Measurements from ENCODE around the gene CLEC20A. TPM values are rescaled to one million over a fixed set of nuclear protein-coding genes. Genes with fewer than 3 reads are reported as not detected.

Gene CLEC20A
- total RNA-seq, 2 donors from 2014 or later, result not detected

DNA sequence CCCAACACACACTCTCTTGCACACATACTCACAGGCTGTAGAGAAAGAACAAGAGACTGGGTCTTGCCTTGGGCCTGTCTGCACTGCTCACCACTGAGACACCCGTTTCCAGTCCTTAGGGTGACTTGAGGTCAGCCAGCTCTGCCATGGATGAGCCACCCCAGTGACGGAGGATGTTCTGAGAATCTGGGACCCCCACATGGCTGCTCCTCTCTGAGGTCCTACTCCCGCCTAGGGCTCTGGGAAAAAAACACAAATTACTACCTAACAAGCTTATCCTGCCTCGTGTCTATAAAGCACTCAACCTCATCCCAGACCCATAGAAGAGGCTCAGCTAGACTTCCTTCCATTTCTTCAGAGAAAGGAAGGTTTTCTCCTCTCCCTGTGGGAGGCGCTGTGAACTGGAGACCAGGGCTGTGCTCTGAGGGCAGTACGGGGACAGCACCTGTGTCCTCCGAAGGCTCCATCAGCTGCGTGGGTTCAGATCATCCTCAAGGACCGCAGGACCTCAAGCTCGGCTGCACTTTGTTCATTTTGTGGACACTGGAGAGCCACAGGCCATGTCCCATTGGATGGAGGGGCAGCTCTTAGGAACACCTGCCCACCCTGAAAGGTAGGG is 4.3 kb upstream of the CLEC20A start:
- no peaks in the 10 kb centered on the region for H3K36me3 ChIP-seq
- WGBS, result 91% methylated on average over 10 of the region's 10 CpGs
- no peak overlapping the region for H3K27ac ChIP-seq
- H3K4me3 ChIP-seq, result no peak overlapping the region
- no peak for DNase-seq (ENCODE audit: low spot score)
- no peaks in the 10 kb centered on the region for H3K4me1 ChIP-seq (replicated peaks)
- H3K9me3 ChIP-seq, result no peaks in the 10 kb centered on the region
- no peaks in the 10 kb centered on the region for H3K27me3 ChIP-seq (replicated peaks; ENCODE audit: insufficient read depth)
- TF ChIP-seq POLR2AphosphoS5 (IDR thresholded peaks at IDR 0.05) (no peak), POLR2A (IDR thresholded peaks at IDR 0.05) (no peak)
- TF ChIP-seq, protein P1, sequence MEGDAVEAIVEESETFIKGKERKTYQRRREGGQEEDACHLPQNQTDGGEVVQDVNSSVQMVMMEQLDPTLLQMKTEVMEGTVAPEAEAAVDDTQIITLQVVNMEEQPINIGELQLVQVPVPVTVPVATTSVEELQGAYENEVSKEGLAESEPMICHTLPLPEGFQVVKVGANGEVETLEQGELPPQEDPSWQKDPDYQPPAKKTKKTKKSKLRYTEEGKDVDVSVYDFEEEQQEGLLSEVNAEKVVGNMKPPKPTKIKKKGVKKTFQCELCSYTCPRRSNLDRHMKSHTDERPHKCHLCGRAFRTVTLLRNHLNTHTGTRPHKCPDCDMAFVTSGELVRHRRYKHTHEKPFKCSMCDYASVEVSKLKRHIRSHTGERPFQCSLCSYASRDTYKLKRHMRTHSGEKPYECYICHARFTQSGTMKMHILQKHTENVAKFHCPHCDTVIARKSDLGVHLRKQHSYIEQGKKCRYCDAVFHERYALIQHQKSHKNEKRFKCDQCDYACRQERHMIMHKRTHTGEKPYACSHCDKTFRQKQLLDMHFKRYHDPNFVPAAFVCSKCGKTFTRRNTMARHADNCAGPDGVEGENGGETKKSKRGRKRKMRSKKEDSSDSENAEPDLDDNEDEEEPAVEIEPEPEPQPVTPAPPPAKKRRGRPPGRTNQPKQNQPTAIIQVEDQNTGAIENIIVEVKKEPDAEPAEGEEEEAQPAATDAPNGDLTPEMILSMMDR (IDR thresholded peaks at IDR 0.05), result no peak
- intact Hi-C loops (cut with DNase I), result loop anchor here (5.0 kb wide), 1 partner anchor 189 kb away; no protein-coding TSS in a partner anchor

DNA sequence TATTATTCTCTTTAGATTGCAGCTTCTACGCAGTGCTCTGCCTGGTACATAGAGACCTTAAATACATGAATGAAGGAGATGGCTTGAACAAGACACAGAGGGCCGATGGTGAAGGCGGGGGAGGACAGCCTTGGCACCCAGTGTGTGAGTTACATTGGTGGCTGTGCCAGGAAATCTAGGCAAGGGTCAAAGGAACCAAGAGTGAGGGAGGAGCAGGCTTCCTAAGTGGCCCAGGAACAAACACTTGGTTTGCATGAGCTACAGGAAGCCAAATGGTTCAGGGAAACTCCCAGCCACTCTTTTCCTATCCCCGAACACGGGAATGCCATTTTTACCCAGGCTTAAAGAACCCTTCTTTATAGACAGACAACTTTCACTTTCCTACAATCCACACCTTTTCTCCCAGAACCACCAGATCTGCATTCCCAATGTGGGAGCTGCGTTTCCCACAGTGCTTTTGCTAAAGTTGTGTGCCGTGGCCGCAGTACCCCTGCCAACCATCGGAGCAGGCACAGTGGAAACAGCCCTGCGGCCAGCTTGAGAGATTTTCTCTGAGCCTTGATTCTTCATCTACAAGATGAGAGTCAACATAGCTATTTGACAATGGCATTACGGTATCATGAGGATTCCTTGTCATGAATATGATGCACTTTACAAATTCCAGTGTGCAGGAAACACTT is 3.5 kb upstream of the CLEC20A start:
- Histone ChIP-seq H3K4me3 (no peak overlapping the region), H3K27me3 (replicated peaks; ENCODE audit: insufficient read depth) (no peaks in the 10 kb centered on the region), H3K9me3 (no peaks in the 10 kb centered on the region), H3K4me1 (replicated peaks) (no peaks in the 10 kb centered on the region), H3K27ac (no peak overlapping the region), H3K36me3 (no peaks in the 10 kb centered on the region)
- intact Hi-C loops (cut with DNase I), result loop anchor here (5.0 kb wide), 1 partner anchor 188 kb away; no protein-coding TSS in a partner anchor
- TF ChIP-seq, protein P1 (IDR thresholded peaks at IDR 0.05), result peak in 1 of 4 experiments; percentile 11
- no peak for TF ChIP-seq POLR2A (IDR thresholded peaks at IDR 0.05)
- DNase-seq (ENCODE audit: low spot score), result no peak
- 89% methylated on average over 11 of the region's 11 CpGs for WGBS

DNA sequence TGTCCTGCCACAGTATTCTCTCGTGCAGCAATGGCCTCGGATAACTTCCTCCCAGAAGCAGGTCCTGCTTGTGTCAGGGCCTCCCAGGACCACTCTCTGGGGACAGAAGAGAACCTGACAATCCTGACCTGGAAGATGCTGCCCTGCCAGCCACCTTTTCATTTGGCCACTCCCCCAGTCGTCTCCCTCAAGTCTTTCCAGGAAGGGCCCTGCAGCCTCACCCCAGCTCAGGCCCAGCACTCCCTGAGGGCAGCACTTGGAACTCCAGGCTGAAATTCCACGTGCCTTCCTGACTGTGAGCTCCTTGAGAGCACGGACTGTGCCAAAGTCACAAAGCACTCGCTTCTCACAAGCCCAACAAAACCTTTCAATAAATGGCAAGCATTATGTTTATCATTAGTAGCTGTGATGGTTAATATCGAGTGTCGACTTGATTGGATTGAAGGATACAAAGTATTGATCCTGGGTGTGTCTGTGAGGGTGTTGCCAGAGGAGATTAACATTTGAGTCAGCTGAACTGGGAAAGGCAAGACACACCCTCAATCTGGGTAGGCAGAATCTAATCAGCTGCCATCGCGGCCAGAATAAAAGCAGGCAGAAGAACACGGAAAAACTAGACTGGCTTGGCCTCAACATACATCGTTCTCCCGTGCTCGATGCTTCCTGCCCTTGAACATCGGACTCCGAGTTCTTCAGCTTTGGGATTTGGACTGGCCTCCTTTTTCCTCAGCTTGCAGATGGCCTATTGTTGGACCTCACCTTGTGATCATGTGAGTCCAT is 2.3 kb upstream of the CLEC20A start:
- Histone ChIP-seq H3K4me3 (no peak overlapping the region), H3K27me3 (replicated peaks; ENCODE audit: insufficient read depth) (no peaks in the 10 kb centered on the region), H3K4me1 (replicated peaks) (no peaks in the 10 kb centered on the region), H3K27ac (no peak overlapping the region), H3K36me3 (no peaks in the 10 kb centered on the region), H3K9me3 (no peaks in the 10 kb centered on the region)
- intact Hi-C loops (cut with DNase I), result no loop called here
- WGBS, result 82% methylated on average over 16 of the region's 16 CpGs
- TF ChIP-seq POLR2AphosphoS5 (IDR thresholded peaks at IDR 0.05), result no peak
- DNase-seq (ENCODE audit: low spot score), result no peak

DNA sequence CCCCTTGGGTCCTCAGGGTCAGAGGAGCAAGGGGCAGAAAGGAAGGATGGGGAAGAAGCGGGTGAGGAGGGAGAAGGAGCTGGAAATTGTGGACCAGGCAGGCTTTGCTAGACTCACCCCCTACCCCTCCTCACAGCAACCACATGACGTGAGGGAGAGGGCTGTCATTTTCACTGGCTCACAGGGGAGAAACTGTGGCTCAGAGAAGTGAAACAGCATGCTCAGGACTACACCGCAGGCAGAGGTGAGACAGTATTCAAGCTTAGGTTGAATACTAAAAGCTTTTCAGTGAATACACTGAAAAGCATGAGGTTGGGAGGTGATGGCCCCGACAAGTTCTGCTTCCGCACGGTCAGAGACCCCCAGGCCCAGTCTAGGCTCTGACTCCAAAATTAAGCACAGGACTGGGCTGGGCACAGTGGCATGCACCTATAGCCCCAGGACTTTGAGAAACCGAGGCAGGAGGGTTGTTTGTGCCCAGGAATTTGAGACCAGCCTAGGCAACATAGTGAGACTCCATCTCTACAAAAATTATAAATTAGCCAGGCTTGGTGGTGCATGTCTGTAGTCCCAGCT is 1.2 kb upstream of the CLEC20A start:
- Histone ChIP-seq H3K36me3 (no peaks in the 10 kb centered on the region), H3K27me3 (replicated peaks; ENCODE audit: insufficient read depth) (no peaks in the 10 kb centered on the region), H3K4me1 (replicated peaks) (no peaks in the 10 kb centered on the region), H3K4me3 (no peak overlapping the region), H3K27ac (no peak overlapping the region), H3K9me3 (no peaks in the 10 kb centered on the region)
- no peak for TF ChIP-seq POLR2A (IDR thresholded peaks at IDR 0.05)
- TF ChIP-seq POLR2AphosphoS5 (IDR thresholded peaks at IDR 0.05), result no peak
- TF ChIP-seq, protein P1 (IDR thresholded peaks at IDR 0.05), result no peak
- intact Hi-C loops (cut with DNase I), result no loop called here
- DNase-seq (ENCODE audit: low spot score), result no peak
- 91% methylated on average over 7 of the region's 7 CpGs for WGBS

DNA sequence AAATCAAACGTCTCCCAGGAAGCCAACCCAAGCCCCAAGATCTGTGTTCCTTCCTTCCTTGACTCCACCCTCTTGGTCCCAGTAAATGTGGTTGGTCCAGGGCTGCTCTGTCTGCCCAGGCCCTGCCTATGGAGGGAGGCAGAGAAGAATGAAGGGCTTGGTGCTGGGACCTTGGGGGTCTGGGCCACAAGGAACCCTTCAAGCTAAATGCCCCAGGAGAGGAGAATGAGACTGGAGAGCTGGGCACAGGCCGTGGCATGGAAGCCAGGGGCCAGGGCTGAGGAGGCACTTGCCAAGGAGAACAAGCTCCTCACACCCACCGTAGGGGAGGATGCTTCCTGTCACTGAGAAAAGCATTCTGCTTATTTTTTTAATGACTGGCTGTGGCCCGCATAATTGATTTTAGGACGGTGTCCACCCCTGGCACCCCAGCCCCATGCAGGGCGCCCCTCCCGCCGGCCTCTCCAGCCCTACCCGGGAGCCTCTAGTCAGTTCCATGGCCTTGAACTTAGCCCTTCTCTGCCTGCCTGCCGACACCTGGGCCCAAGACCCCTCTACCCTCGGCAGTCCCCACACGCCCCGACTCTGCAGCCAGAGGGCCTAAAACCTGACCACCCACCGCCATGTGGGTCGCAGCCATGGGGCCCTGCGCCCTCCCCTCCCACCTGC is 889 bp downstream of the CLEC20A start:
- DNase-seq (ENCODE audit: low spot score), result no peak
- WGBS, result 90% methylated on average over 16 of the region's 16 CpGs
- intact Hi-C loops (cut with DNase I), result no loop called here
- Histone ChIP-seq H3K4me1 (replicated peaks) (no peaks in the 10 kb centered on the region), H3K36me3 (no peaks in the 10 kb centered on the region), H3K4me3 (no peak overlapping the region), H3K27me3 (replicated peaks; ENCODE audit: insufficient read depth) (no peaks in the 10 kb centered on the region), H3K9me3 (no peaks in the 10 kb centered on the region), H3K27ac (no peak overlapping the region)
- TF ChIP-seq POLR2AphosphoS5 (IDR thresholded peaks at IDR 0.05) (no peak), POLR2A (IDR thresholded peaks at IDR 0.05) (no peak)
- TF ChIP-seq, protein P1 (IDR thresholded peaks at IDR 0.05), result no peak

Data from prostate gland (tissue), 2 donors.